ENCODE data around the gene CAGE1. TPM values are rescaled to one million over a fixed set of nuclear protein-coding genes. Genes with fewer than 3 reads are reported as not detected.

CAGE1 gene
- total and polyA plus RNA-seq, 10 of the 15 experiments (the other 5 are each of a cell fraction or from before 2014, with no cell fraction given): 0.03 to 0.42 (median 0.08) TPM; not detected in 3

DNA sequence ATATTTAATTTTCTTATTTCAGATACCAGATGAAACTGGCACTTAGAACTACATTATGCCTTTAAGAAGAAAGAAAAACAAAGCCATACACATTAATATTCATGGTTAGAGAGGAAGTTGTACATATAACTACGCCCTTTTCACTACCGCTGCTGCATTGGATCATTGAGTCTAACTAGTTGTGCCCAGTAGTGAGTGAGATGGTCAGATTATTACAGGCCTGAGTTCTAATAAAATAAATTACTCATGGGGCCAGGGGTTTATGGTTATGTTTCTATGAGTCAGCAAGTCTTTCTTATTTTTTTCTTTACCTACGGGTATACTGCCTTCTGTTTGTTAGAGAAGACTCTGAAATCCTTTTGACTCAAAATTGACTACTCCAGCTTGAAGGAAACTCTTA lies 11.5 kb upstream of the CAGE1 start:
- no peaks in the 10 kb centered on the region for H4K20me1 ChIP-seq (ENCODE audit: control insufficient read depth, insufficient read depth)
- in situ Hi-C loops (cut with MboI) (no loop called here), intact Hi-C loops (cut with micrococcal nuclease; ENCODE audit: unreplicated experiment) (no loop called here)
- no peaks in the 10 kb centered on the region for H3K79me2 ChIP-seq (ENCODE audit: control insufficient read depth, insufficient read depth, low read length)
- CTCF ChIA-PET: interaction anchor here (1.0 kb wide), 1 partner anchor 126 kb away, joined by 4 read pairs; no protein-coding TSS in a partner anchor
- ATAC-seq: no peak
- H3K9me3 ChIP-seq (replicated peaks; ENCODE audit: control insufficient read depth, insufficient read depth, low read length): no peaks in the 10 kb centered on the region
- WGBS (ENCODE audit: insufficient coverage, insufficient replicate concordance, low lambda C conversion rate, missing lambda C conversion rate): 98% methylated on average over 3 of the region's 3 CpGs
- no peak overlapping the region for H3K4me3 ChIP-seq
- FAIRE-seq: no peak
- H3K27me3 ChIP-seq (replicated peaks in 1 of 2; ENCODE audit: control insufficient read depth in 2 of 2, insufficient read depth in 2 of 2, low read length in 1 of 2): no peaks in the 10 kb centered on the region
- H3K9ac ChIP-seq (ENCODE audit: control insufficient read depth, insufficient read depth, low read length): no peak overlapping the region
- peaks cover 2 to 32% of the 10 kb centered on the region in 2 experiments for H3K36me3 ChIP-seq (ENCODE audit: control insufficient read depth in 2 of 2, insufficient read depth in 2 of 2, low read length in 1 of 2)
- RAD21 ChIA-PET (ENCODE audit: unreplicated experiment): no interaction called here
- no peak for DNase-seq (ENCODE audit: low read depth, low spot score)
- no peak overlapping the region for H2AFZ ChIP-seq (ENCODE audit: control insufficient read depth, low read depth, low read length)
- no peaks in the 10 kb centered on the region for H3K4me1 ChIP-seq (ENCODE audit: control insufficient read depth, insufficient read depth, low read length)
- no peak overlapping the region for H3K4me2 ChIP-seq (ENCODE audit: control insufficient read depth, insufficient read depth)
- POLR2A ChIA-PET: interaction anchor here (0.7 to 1.3 kb wide), 4 partner anchors 12 to 218 kb away, joined by 3 to 9 read pairs (median 5); partner anchors contain the start of genes CAGE1 and RIOK1
- no TSS peak for BruUV-seq (replicated peaks)
- SMC1A ChIA-PET (ENCODE audit: uncharacterized antibody, unreplicated experiment): interaction anchor here (1.2 to 1.6 kb wide), 2 partner anchors 9 to 124 kb away, joined by 3 to 4 read pairs; no protein-coding TSS in a partner anchor
- no peak for TF ChIP-seq ZBED1 (IDR thresholded peaks at IDR 0.05; ENCODE audit: borderline replicate concordance)
- no peak for TF ChIP-seq SMC3 (IDR thresholded peaks at IDR 0.05; ENCODE audit: borderline replicate concordance, low read length)
- TF ChIP-seq, protein P1, sequence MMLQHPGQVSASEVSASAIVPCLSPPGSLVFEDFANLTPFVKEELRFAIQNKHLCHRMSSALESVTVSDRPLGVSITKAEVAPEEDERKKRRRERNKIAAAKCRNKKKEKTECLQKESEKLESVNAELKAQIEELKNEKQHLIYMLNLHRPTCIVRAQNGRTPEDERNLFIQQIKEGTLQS (IDR thresholded peaks at IDR 0.05; ENCODE audit: borderline replicate concordance, extremely low read depth, low read depth, low read length): no peak
- TF ChIP-seq BACH1 (IDR thresholded peaks at IDR 0.05; ENCODE audit: borderline replicate concordance): no peak
- no peak for TF ChIP-seq CREM (IDR thresholded peaks at IDR 0.05; ENCODE audit: low read depth)
- TF ChIP-seq CBX3 (IDR thresholded peaks at IDR 0.05; ENCODE audit: borderline replicate concordance, low read depth): no peak
- no peak for TF ChIP-seq KLF5 (IDR thresholded peaks at IDR 0.05; ENCODE audit: partially characterized antibody)
- TF ChIP-seq ZSCAN29 (IDR thresholded peaks at IDR 0.05): no peak
- TF ChIP-seq NR2C1 (IDR thresholded peaks at IDR 0.05): no peak
- TF ChIP-seq HDAC2 (IDR thresholded peaks at IDR 0.05): no peak
- no peak for TF ChIP-seq DPF2 (IDR thresholded peaks at IDR 0.05)
- no peak for TF ChIP-seq FOS (IDR thresholded peaks at IDR 0.05; ENCODE audit: borderline replicate concordance, extremely low read depth, insufficient read length)
- TF ChIP-seq CBFB (IDR thresholded peaks at IDR 0.05; ENCODE audit: low read depth): no peak
- H3K27ac ChIP-seq (ENCODE audit: control insufficient read depth, insufficient read depth): no peak overlapping the region

Measured in GM12878 (cell line).